Neuronal stem cell (in vitro differentiated cells): ENCODE measurements around the gene BNIPL.

Source experiments
- DNase-seq: peaks from one replicate; pipeline ENCODE4 v3.0.0-alpha.2; 2013; ENCODE audit warnings: low spot score
- H2AFZ ChIP-seq: one replicate; pipeline ENCODE4 v1.6.1; 2013; ENCODE audit warnings: mild to moderate bottlenecking, low read length, inconsistent platforms
- H2AK5ac ChIP-seq: 2 replicates; pipeline ENCODE4 v1.6.1; 2013; ENCODE audit warnings: low read depth, mild to moderate bottlenecking, inconsistent platforms, low read length, moderate library complexity, mixed read lengths
- H2BK120ac ChIP-seq: 2 replicates; pipeline ENCODE4 v1.6.1; 2013; ENCODE audit warnings: low read depth, mild to moderate bottlenecking, inconsistent platforms, low read length, moderate library complexity, mixed read lengths
- H2BK12ac ChIP-seq: one replicate; pipeline ENCODE4 v1.6.1; 2013; ENCODE audit warnings: low read length, inconsistent platforms
- H2BK15ac ChIP-seq: 2 replicates; pipeline ENCODE4 v1.6.1; 2013; ENCODE audit warnings: mild to moderate bottlenecking, low read length, inconsistent platforms, mixed read lengths
- H2BK5ac ChIP-seq: one replicate; pipeline ENCODE4 v1.6.1; 2013; ENCODE audit warnings: inconsistent platforms, mild to moderate bottlenecking, low read length, moderate library complexity
- H3K14ac ChIP-seq: one replicate; pipeline ENCODE4 v1.6.1; 2013; ENCODE audit warnings: low read length, inconsistent platforms
- H3K18ac ChIP-seq: 2 replicates; pipeline ENCODE4 v1.6.1; 2013; ENCODE audit warnings: low read length, inconsistent platforms
- H3K23ac ChIP-seq: 2 replicates; pipeline ENCODE4 v1.6.1; 2013; ENCODE audit warnings: low read depth, mild to moderate bottlenecking, mixed read lengths, low read length, inconsistent platforms; ENCODE audit not compliant: poor library complexity
- H3K27ac ChIP-seq: replicated peaks from 3 replicates; pipeline ENCODE4 v1.5.1; 2013; ENCODE audit warnings: low read length, inconsistent platforms
- H3K27me3 ChIP-seq, 3 experiments: 2 replicates each; pipeline ENCODE4 v1.6.1; 2013; ENCODE audit warnings: low read length in 3 of 3, mild to moderate bottlenecking in 2 of 3, inconsistent platforms in 1 of 3, low read depth in 1 of 3, mixed read lengths in 1 of 3, moderate library complexity in 1 of 3; ENCODE audit not compliant: control insufficient read depth in 3 of 3, insufficient read depth in 3 of 3
- H3K36me3 ChIP-seq, 2 donors: replicated peaks in 1 of 2; 2 replicates each; pipeline ENCODE4 v1.6.1; 2013; ENCODE audit warnings: low read length in 2 of 2; ENCODE audit not compliant: control insufficient read depth in 2 of 2, insufficient read depth in 2 of 2
- H3K4ac ChIP-seq: 2 replicates; pipeline ENCODE4 v1.6.1; 2013; ENCODE audit warnings: inconsistent platforms, mild to moderate bottlenecking, low read length, moderate library complexity
- H3K4me1 ChIP-seq, 2 donors: 1 replicate in 1 of 2; 2 replicates in 1 of 2; pipeline ENCODE4 v1.6.1; 2013; ENCODE audit warnings: low read length in 2 of 2, low read depth in 1 of 2; ENCODE audit not compliant: control insufficient read depth in 2 of 2, insufficient read depth in 1 of 2
- H3K4me2 ChIP-seq: one replicate; pipeline ENCODE4 v1.6.1; 2013; ENCODE audit warnings: mild to moderate bottlenecking, low read length, inconsistent platforms; ENCODE audit not compliant: insufficient read depth, poor library complexity, severe bottlenecking
- H3K4me3 ChIP-seq, 2 donors: 2 replicates each; pipeline ENCODE4 v1.5.1; 2013; ENCODE audit warnings: low read length in 2 of 2, mild to moderate bottlenecking in 2 of 2, inconsistent platforms in 1 of 2, moderate library complexity in 1 of 2
- H3K79me1 ChIP-seq: one replicate; pipeline ENCODE4 v1.6.1; 2013; ENCODE audit warnings: low read depth, mild to moderate bottlenecking, inconsistent platforms, low read length, moderate library complexity
- H3K9ac ChIP-seq: one replicate; pipeline ENCODE4 v1.6.1; 2013; ENCODE audit warnings: mild to moderate bottlenecking, low read depth, low read length, inconsistent platforms; ENCODE audit not compliant: poor library complexity
- H3K9me3 ChIP-seq, 2 donors: replicated peaks in 1 of 2; 2 replicates each; pipeline versions ENCODE3 to v1.6.1; 2013; ENCODE audit warnings: low read length in 2 of 2, mild to moderate bottlenecking in 2 of 2, inconsistent platforms in 1 of 2, low read depth in 1 of 2, mixed read lengths in 1 of 2, moderate library complexity in 1 of 2; ENCODE audit not compliant: control insufficient read depth in 2 of 2, insufficient read depth in 1 of 2
- H4K8ac ChIP-seq: one replicate; pipeline ENCODE4 v1.6.1; 2013; ENCODE audit warnings: low read depth, mild to moderate bottlenecking, inconsistent platforms, low read length, moderate library complexity
- H4K91ac ChIP-seq: one replicate; pipeline ENCODE4 v1.6.1; 2013; ENCODE audit warnings: low read length, low read depth, mild to moderate bottlenecking, inconsistent platforms; ENCODE audit not compliant: poor library complexity
- WGBS, 2 donors: extraction: QIAGEN DNeasy Blood & Tissue Kit; methylation state at CpG; one replicate each; pipeline ENCODE4 v1.1.7; 2013; ENCODE audit warnings: missing lambda C conversion rate in 2 of 2, mixed read lengths in 1 of 2; ENCODE audit not compliant: insufficient read length in 2 of 2, insufficient replicate concordance in 1 of 2; ENCODE audit errors: extremely low coverage in 2 of 2; 5-methylcytosine and 5-hydroxymethylcytosine counted together

Gene BNIPL

DNA sequence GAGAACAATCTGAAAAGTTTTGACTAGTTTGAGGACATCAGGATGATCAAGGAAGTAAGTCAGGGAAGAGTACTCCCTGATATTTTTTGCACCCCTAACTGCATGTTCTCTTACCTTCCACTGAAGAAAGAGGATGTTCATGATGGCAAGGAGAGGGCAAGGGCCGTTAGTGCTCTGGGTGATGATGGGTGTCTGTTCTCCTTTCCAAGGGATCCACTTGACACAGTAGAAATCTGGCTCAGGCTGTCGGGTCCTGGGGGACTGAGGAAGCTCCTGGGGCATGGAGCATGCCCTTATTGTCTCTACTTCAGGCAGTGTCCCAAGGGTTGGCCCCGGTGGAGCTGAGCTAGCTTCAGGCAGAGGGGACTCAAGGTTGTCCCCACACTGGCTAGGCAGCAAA is 34.3 kb upstream of the BNIPL start:
- H3K23ac ChIP-seq, result no peak overlapping the region
- no peak overlapping the region for H2AFZ ChIP-seq
- no peak overlapping the region for H3K18ac ChIP-seq
- no peak overlapping the region for H3K27ac ChIP-seq
- no peaks in the 10 kb centered on the region for H3K9me3 ChIP-seq
- H2BK15ac ChIP-seq, result no peak overlapping the region
- no peak overlapping the region for H4K8ac ChIP-seq
- no peak overlapping the region for H3K14ac ChIP-seq
- H3K36me3 ChIP-seq, result peaks cover 6 to 25% of the 10 kb centered on the region in 2 donors
- no peak overlapping the region for H3K4ac ChIP-seq
- no peak overlapping the region for H2BK12ac ChIP-seq
- H2BK120ac ChIP-seq, result no peak overlapping the region
- no peak overlapping the region for H2AK5ac ChIP-seq
- no peaks in the 10 kb centered on the region for H3K27me3 ChIP-seq
- H3K4me3 ChIP-seq, result no peak overlapping the region
- H3K79me1 ChIP-seq, result no peaks in the 10 kb centered on the region
- H3K9ac ChIP-seq, result no peak overlapping the region
- no peak overlapping the region for H2BK5ac ChIP-seq
- peaks cover 5 to 6% of the 10 kb centered on the region in 2 donors for H3K4me1 ChIP-seq
- no CpG with 5 or more reads among the region's 3 CpGs for WGBS, 2 donors
- no peak for DNase-seq
- no peak overlapping the region for H3K4me2 ChIP-seq
- H4K91ac ChIP-seq, result no peak overlapping the region

DNA sequence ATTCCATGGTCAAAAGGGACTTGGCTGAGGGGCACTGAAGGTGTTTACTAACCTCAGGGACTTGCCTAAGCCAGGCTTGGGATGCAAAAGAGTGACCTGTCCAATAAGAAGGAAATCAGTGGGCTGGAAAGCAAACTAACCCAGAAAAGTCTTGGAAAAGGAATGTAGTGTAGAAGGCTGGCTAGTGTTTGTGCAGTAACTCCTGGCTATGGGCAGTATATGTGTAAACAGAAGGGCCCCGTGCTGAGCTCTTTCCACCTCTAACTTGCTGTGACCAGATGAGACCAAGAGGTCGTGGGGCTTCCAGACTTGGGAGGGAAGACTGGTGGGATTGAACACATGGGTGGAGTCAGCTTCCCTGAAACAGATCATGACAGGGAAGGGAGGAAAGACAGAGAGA is 33.8 kb upstream of the BNIPL start:
- no peak overlapping the region for H4K8ac ChIP-seq
- no peak overlapping the region for H2BK12ac ChIP-seq
- no CpG with 5 or more reads among the region's 2 CpGs for WGBS, 2 donors
- no peaks in the 10 kb centered on the region for H3K27me3 ChIP-seq
- no peak overlapping the region for H3K4me3 ChIP-seq
- H3K79me1 ChIP-seq, result no peaks in the 10 kb centered on the region
- no peak overlapping the region for H4K91ac ChIP-seq
- H3K4ac ChIP-seq, result no peak overlapping the region
- no peak overlapping the region for H2AFZ ChIP-seq
- H3K18ac ChIP-seq, result no peak overlapping the region
- no peak overlapping the region for H2BK15ac ChIP-seq
- no peak overlapping the region for H2AK5ac ChIP-seq
- H3K4me1 ChIP-seq, result peaks cover 6 to 9% of the 10 kb centered on the region in 2 donors
- no peak overlapping the region for H3K14ac ChIP-seq
- no peak overlapping the region for H3K23ac ChIP-seq
- DNase-seq, result no peak
- peaks cover 4 to 22% of the 10 kb centered on the region in 2 donors for H3K36me3 ChIP-seq
- H3K4me2 ChIP-seq, result no peak overlapping the region
- H3K27ac ChIP-seq, result no peak overlapping the region
- no peaks in the 10 kb centered on the region for H3K9me3 ChIP-seq
- no peak overlapping the region for H2BK120ac ChIP-seq
- no peak overlapping the region for H3K9ac ChIP-seq
- H2BK5ac ChIP-seq, result no peak overlapping the region

DNA sequence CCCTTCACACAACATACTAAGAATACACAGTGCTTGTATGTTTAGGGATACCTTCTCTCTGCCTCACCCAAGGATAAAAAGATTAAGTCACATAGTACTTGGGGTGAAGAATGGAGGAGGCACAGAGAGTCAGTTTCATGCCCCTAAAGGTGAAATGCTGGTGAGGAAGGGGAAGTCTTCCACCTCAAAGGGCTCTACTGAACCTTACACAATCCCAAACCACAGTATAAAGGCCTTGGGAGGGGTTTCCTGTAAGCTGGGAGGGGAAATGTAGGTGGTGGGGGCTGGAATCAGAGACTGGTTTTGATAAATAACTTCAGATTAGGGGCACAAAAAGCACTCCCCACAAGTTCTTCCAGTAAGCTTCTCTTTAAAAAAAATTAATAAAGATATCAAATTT is 33.2 kb upstream of the BNIPL start:
- Histone ChIP-seq H3K36me3 (peaks cover 4 to 18% of the 10 kb centered on the region in 2 donors), H3K23ac (no peak overlapping the region), H3K4me1 (peaks cover 9 to 10% of the 10 kb centered on the region in 2 donors), H4K8ac (no peak overlapping the region), H2BK5ac (no peak overlapping the region), H3K9me3 (no peaks in the 10 kb centered on the region), H3K18ac (no peak overlapping the region), H3K4me2 (no peak overlapping the region), H3K4ac (no peak overlapping the region), H3K4me3 (no peak overlapping the region), H2BK120ac (no peak overlapping the region), H2AFZ (no peak overlapping the region), H3K9ac (no peak overlapping the region), H2BK12ac (no peak overlapping the region), H4K91ac (no peak overlapping the region), H3K79me1 (no peaks in the 10 kb centered on the region), H3K27me3 (no peaks in the 10 kb centered on the region), H3K27ac (no peak overlapping the region), H2BK15ac (no peak overlapping the region), H3K14ac (no peak overlapping the region), H2AK5ac (no peak overlapping the region)
- no peak for DNase-seq

DNA sequence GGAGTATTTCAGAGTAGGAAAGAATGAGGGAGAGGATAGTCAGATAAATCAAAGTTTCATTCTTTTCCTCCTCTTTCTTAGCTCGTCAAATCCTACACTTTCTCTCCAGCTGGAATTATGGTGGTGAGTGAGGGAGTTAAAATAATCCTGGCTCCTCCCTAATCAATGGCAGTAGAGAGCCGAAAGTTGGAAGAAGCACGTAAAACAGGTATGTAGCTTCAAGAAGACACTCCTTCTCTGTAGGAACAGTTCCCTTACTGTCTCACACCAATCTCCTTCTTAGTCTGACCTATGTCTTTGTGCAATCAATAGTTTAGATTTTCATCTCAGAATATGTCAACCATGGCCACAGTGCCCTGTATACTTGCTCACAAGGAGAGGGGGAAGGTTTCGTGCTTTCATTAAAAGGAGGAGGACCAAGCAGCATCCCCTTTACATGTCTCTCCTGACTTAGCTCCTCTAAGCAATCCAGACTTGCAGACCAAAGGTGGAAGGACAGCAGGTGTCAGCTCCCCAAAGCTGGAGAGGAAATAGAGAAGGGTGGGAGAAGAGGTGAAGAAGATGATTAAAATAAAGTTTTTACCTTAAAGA is 30.6 kb upstream of the BNIPL start:
- Histone ChIP-seq H2BK120ac (no peak overlapping the region), H2BK12ac (no peak overlapping the region), H3K4me1 (peaks cover 12 to 16% of the 10 kb centered on the region in 2 donors), H2BK5ac (no peak overlapping the region), H3K18ac (no peak overlapping the region), H2BK15ac (no peak overlapping the region), H3K9me3 (no peaks in the 10 kb centered on the region), H3K23ac (no peak overlapping the region), H3K27me3 (no peaks in the 10 kb centered on the region), H3K79me1 (no peaks in the 10 kb centered on the region), H3K14ac (no peak overlapping the region), H3K36me3 (peaks cover 0 to 6% of the 10 kb centered on the region in 2 donors), H4K8ac (no peak overlapping the region), H3K4me2 (peak overlapping the region; percentile 81), H4K91ac (no peak overlapping the region), H3K4me3 (peak overlapping the region in 1 of 2 donors; percentile 61), H3K9ac (peak overlapping the region; percentile 26), H2AK5ac (no peak overlapping the region), H2AFZ (peak overlapping the region; percentile 89), H3K27ac (no peak overlapping the region), H3K4ac (no peak overlapping the region)
- WGBS, 2 donors, result no CpG with 5 or more reads among the region's 4 CpGs
- DNase-seq, result no peak
